Lower leg skin (tissue), 4 donors: ENCODE data around the gene ANO2. TPM values are rescaled to one million over a fixed set of nuclear protein-coding genes. Genes with fewer than 3 reads are reported as not detected.

ENCODE experiments used
- DNase-seq, 2 donors: peaks; one replicate each; pipeline ENCODE4 v3.0.0-alpha.2; 2019; ENCODE audit warnings: low spot score in 2 of 2
- H3K4me3 ChIP-seq: fragments of 200-600 bp; sonication (generic); 2 replicates; pipeline ENCODE4 v1.5.1; 2017; ENCODE audit warnings: mild to moderate bottlenecking, low read depth; ENCODE audit not compliant: poor library complexity, severe bottlenecking
- POLR2A ChIP-seq, 2 donors: fragments of 450-650 bp; IDR thresholded peaks; one replicate each; pipeline ENCODE4 v1.6.1; 2016 to 2017; ENCODE audit warnings: antibody characterized with exemption in 2 of 2, mild to moderate bottlenecking in 1 of 2, moderate library complexity in 1 of 2
- WGBS, 2 donors: methylation state at CpG; one replicate each; pipeline ENCODE4 v1.1.5; 2018; 5-methylcytosine and 5-hydroxymethylcytosine counted together
- intact Hi-C: fragments of 100-400 bp; cut with DNase I; formaldehyde crosslinking; loops from one replicate; pipeline ENCODE4 v1.15.0; 2023; ENCODE audit warnings: low total_unique reads
- total RNA-seq, 4 donors: library from RNA; depleted of rRNA; stranded (reverse); fragments of >200 nt; gene quantifications; one replicate each; pipeline ENCODE4 v1.1.0, GENCODE V29; 2016
- TF ChIP-seq, protein P1 (sequence below), 3 donors: fragments of 450-650 bp; IDR thresholded peaks; one replicate each; pipeline ENCODE4 v1.5.1; 2016; ENCODE audit warnings: antibody characterized with exemption in 3 of 3, mild to moderate bottlenecking in 3 of 3, moderate library complexity in 2 of 3

Gene ANO2
- total RNA-seq, 4 donors from 2014 or later = 0.76 to 2.6 (median 1.8) TPM

DNA sequence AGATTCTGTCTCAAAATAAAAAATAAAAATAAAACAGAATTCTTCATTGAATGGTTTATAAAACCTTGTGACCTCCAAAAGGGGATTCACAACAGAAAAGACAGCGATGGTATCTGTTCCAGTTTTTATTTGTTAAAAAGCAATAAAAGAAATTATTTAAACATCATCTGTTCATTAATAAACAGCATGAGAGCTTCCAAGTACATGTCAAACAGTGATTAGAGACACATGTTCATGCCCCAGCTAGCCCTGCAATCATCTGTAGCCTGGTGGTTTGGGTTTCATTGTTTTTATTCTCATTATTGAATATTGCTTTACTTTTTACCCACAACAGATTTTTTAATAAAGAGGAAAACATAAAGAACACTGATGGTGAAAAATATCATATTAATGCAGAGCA, 173.3 kb downstream of the ANO2 start:
- WGBS, 2 donors = 29 to 30% methylated on average over 1 of the region's 1 CpG
- no peak for DNase-seq
- intact Hi-C loops = no loop called here
- TF ChIP-seq, protein P1, sequence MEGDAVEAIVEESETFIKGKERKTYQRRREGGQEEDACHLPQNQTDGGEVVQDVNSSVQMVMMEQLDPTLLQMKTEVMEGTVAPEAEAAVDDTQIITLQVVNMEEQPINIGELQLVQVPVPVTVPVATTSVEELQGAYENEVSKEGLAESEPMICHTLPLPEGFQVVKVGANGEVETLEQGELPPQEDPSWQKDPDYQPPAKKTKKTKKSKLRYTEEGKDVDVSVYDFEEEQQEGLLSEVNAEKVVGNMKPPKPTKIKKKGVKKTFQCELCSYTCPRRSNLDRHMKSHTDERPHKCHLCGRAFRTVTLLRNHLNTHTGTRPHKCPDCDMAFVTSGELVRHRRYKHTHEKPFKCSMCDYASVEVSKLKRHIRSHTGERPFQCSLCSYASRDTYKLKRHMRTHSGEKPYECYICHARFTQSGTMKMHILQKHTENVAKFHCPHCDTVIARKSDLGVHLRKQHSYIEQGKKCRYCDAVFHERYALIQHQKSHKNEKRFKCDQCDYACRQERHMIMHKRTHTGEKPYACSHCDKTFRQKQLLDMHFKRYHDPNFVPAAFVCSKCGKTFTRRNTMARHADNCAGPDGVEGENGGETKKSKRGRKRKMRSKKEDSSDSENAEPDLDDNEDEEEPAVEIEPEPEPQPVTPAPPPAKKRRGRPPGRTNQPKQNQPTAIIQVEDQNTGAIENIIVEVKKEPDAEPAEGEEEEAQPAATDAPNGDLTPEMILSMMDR (IDR thresholded peaks at IDR 0.05) = no peak
- no peak for TF ChIP-seq POLR2A (IDR thresholded peaks at IDR 0.05)
- no peak overlapping the region for H3K4me3 ChIP-seq

DNA sequence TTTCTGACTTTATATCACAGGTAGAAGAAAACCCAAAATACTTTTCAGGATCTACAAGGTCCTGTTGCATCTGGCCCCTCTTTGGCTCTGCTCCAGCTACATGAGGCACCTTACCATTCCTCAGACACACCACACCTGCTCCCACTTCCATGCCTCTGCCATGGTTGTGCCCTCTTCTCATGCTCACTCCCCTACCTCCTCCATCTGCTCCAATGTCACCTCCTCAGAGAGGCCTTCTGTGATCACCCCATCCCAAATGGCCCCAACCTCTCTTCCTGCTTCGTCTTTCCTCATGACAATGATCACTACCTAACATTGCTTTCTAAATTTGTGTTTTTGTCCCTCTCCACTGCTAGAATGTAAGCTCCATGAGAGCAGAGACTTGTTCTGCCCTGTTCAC, 174.3 kb downstream of the ANO2 start:
- H3K4me3 ChIP-seq = no peak overlapping the region
- WGBS, 2 donors = 97 to 100% methylated on average over 1 of the region's 1 CpG
- intact Hi-C loops = no loop called here
- no peak for DNase-seq
- TF ChIP-seq, protein P1 (IDR thresholded peaks at IDR 0.05) = no peak
- TF ChIP-seq POLR2A (IDR thresholded peaks at IDR 0.05) = no peak

DNA sequence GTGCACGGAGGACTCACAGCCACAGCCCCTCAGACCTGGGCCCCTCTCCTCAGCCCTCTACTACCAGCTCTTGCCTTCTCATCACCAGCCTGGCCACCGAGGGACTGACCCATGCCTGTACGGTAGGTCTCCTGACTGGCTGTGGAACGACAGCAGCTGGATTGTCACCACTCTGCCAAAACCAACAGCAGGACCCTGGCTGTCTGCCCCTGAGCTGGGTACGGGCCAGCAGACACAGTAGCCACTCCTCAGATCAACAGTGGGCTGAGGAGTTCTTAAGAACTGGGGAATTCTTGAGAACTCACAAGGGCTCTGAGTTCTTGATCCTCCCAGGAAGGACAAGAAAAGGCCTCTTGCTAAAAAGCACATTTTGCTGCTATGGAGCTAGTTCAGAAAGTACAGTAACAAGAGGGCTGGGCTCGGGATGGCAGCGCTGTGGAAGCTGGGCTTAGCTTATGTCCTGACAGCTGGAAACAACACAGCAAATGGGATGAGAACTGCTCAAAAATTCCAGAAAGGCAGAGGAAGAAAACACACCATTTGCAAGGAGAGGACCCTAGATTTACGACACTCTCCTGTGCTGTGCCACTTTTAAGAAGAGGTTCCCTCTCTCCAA, 176.4 kb downstream of the ANO2 start:
- TF ChIP-seq, protein P1 (IDR thresholded peaks at IDR 0.05) = no peak
- no peak for TF ChIP-seq POLR2A (IDR thresholded peaks at IDR 0.05)
- no peak for DNase-seq
- H3K4me3 ChIP-seq = no peak overlapping the region
- WGBS, 2 donors = 65 to 77% methylated on average over 8 of the region's 8 CpGs
- intact Hi-C loops = no loop called here

DNA sequence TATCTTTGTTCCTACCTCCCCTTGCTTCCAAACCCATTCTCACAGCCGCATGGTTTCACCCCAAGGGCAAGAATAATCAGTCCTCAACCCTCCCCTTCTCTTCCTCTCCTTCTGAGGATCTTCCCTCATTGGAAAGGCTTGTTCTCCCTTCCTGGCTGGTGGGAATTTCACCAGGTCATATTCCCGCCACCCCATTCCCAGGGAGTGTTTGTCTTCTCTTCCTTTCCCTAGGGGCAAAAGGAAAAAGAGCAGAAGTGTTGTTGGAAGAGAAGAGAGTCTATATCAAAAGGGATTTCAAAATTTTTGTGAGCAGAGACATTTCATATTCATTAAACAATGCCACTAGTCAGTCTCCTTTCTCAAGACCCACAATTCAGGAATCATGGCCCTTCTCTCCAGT, 176.9 kb downstream of the ANO2 start:
- H3K4me3 ChIP-seq = no peak overlapping the region
- WGBS, 2 donors = 73 to 81% methylated on average over 2 of the region's 2 CpGs
- no peak for DNase-seq
- intact Hi-C loops = no loop called here
- no peak for TF ChIP-seq POLR2A (IDR thresholded peaks at IDR 0.05)
- TF ChIP-seq, protein P1 (IDR thresholded peaks at IDR 0.05) = no peak

DNA sequence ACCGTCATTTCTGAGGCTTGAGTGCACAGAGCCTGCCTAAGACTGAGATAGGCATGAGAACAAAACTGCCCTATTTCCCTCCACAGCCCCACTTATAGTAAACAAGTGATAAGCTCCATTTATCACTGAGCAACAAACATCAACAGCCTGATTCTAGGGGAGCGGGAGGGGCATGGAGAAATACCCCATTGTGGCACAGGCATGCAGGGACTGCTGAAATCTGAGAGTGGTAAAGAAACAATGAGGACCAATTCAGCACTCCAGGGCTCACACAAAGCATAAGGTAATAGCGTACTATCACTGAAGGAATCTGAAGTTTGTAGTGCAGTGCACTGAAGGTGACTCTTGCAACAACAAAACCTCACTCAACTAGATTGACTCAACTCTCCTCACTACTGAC, 186.7 kb downstream of the ANO2 start:
- H3K4me3 ChIP-seq = no peak overlapping the region
- intact Hi-C loops = no loop called here
- no peak for DNase-seq
- TF ChIP-seq, protein P1 (IDR thresholded peaks at IDR 0.05) = no peak
- TF ChIP-seq POLR2A (IDR thresholded peaks at IDR 0.05) = no peak
- WGBS, 2 donors = 89 to 97% methylated on average over 3 of the region's 3 CpGs

DNA sequence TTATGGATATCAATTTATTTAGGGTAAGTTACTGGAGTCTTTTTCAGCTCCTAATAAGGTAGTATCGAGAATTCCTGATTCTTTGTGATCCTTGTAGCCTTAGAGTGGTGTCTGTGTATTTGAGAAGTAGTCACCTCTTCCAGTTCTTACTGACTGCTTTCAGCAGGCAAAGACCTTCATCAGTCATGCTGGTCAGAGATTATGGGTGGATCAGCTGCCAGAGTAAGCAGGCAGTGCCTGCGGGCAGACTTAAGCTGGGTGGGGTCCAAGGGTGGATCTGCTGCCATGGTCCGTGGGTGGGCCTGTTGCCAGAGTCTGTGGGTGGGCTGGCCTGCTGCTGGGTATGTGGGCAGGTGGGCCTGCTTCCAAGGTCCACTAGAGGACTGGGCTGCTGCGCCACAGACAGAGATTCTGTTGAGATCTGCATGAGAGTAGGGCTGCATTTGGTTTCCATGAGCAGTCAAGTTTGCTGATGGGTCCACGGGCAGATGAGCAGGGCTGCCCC, 188.7 kb downstream of the ANO2 start:
- WGBS, 2 donors = 75 to 83% methylated on average over 5 of the region's 5 CpGs
- H3K4me3 ChIP-seq = no peak overlapping the region
- DNase-seq = no peak
- intact Hi-C loops = no loop called here
- no peak for TF ChIP-seq POLR2A (IDR thresholded peaks at IDR 0.05)
- TF ChIP-seq, protein P1 (IDR thresholded peaks at IDR 0.05) = no peak
